ENCODE results near the gene TBC1D22A. TPM values are rescaled to one million over a fixed set of nuclear protein-coding genes. Genes with fewer than 3 reads are reported as not detected.

Gene TBC1D22A
- total and polyA plus RNA-seq, 4 donors, result 4.1 to 12.4 (median 8.4) TPM

GRCh38 chr22:46803031-46803880 lies 40.8 kb downstream of the TBC1D22A start:
- Histone ChIP-seq H3K27ac (ENCODE audit: low read depth in 1 of 2, low read length in 2 of 2) (peak overlapping the region in 1 of 2 donors; percentile 13), H3K27me3 (ENCODE audit: control insufficient read depth in 4 of 4, insufficient read depth in 4 of 4, low read length in 3 of 4) (no peaks in the 10 kb centered on the region), H3K4me1 (ENCODE audit: control insufficient read depth in 4 of 4, insufficient read depth in 4 of 4, low read length in 3 of 4) (peaks cover 6 to 19% (median 12%) of the 10 kb centered on the region in 4 donors), H3K4me3 (ENCODE audit: low read depth in 1 of 3, low read length in 3 of 3) (no peak overlapping the region), H3K9me3 (ENCODE audit: control insufficient read depth in 4 of 4, low read length in 3 of 4) (no peaks in the 10 kb centered on the region), H3K9ac (ENCODE audit: low read depth in 1 of 2, low read length in 2 of 2) (peak overlapping the region in 1 of 2 donors; percentile 10), H3K36me3 (ENCODE audit: control insufficient read depth in 4 of 4, insufficient read depth in 3 of 4, low read depth in 1 of 4, low read length in 3 of 4) (peaks cover 0 to 7% (median 4%) of the 10 kb centered on the region in 4 donors)
- WGBS, result 19% methylated on average over 28 of the region's 28 CpGs
- DNase-seq (ENCODE audit: low spot score), result peak; percentile 67
- no peak for TF ChIP-seq TAF1 (conservative IDR thresholded peaks at IDR 0.05)
- TF ChIP-seq NR2F2 (IDR thresholded peaks at IDR 0.05), result no peak
- no peak for TF ChIP-seq JUND (IDR thresholded peaks at IDR 0.05)
- no peak for TF ChIP-seq FOXA1 (IDR thresholded peaks at IDR 0.05)
- TF ChIP-seq YY1 (IDR thresholded peaks at IDR 0.05), result no peak
- TF ChIP-seq SP1 (IDR thresholded peaks at IDR 0.05), result no peak
- no peak for TF ChIP-seq HNF4G (IDR thresholded peaks at IDR 0.05)
- no peak for TF ChIP-seq MAX (IDR thresholded peaks at IDR 0.05)
- peak; percentile 83 for TF ChIP-seq CTCF (IDR thresholded peaks at IDR 0.05; ENCODE audit: low read depth, low read length, missing input control)
- TF ChIP-seq GABPA (IDR thresholded peaks at IDR 0.05 in 1 of 2, conservative IDR thresholded peaks at IDR 0.05 in 1 of 2), result no peak
- peak in 1 of 2 donors; percentile 63 for TF ChIP-seq RXRA (IDR thresholded peaks at IDR 0.05)
- TF ChIP-seq EGR1 (IDR thresholded peaks at IDR 0.05; ENCODE audit: low read depth in 2 of 2), result no peak
- peak in 1 of 2 donors; percentile 20 for TF ChIP-seq HNF4A (conservative IDR thresholded peaks at IDR 0.05)
- TF ChIP-seq REST (IDR thresholded peaks at IDR 0.05), result no peak
- TF ChIP-seq ZBTB33 (IDR thresholded peaks at IDR 0.05), result no peak
- TF ChIP-seq ATF3 (IDR thresholded peaks at IDR 0.05), result no peak
- peak; percentile 74 to 89 for TF ChIP-seq RAD21 (IDR thresholded peaks at IDR 0.05)
- TF ChIP-seq FOXA2 (IDR thresholded peaks at IDR 0.05), result no peak
